ENCODE results near the gene PIM3.
A peak's percentile ranks its signal among the peaks of the same experiment; 100 is the strongest.

PIM3 gene

DNA sequence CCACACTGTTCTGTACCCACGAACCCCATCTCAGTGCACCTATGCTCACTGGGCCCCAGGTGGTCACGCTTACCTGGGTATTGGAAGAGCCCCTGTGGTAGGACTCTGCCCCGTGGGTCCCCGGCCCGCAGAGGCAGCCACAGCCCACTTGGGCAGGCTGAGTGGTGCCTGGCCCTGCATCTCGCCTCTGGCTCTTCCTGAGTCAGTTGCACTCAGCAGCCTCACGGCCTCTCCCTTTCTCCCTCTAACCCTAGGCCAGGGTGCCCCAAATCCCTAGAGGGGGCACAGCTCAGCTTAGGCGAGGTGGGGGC is 32.4 kb upstream of the PIM3 start:
- no peak for DNase-seq (ENCODE audit: low spot score)

DNA sequence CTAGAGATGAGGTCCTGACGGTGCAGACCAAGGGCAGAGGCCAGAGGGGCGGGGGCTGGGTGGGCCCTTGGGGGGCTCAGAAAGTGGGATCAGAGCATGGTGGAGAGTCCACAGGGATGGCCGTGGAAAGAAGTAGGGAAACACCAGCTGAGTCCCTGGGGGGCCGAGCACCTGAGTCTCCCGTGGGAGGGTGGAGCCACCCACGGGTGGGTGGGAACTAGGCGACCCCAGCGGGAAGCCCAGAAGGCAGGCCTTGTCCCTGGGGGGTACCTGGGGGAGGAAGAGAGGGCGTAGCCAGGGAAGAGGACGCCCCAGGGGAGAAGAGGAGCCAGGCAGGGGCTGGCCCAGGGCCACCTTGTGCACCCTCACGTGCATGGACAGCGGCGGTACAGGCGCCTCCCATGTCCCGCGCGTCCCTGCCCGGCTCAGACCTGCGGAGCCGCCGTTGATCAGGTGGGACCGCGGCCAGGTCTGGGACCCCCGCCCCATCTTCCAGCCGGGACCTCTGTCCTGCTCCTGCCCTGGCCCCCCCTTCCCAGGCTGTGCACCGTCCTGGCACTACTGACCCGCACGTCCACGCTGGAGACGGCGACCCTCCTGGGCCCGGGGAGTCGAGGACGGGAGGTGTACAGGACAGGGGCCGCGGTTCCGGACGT is 31.9 kb upstream of the PIM3 start:
- no peak for DNase-seq (ENCODE audit: low spot score)

DNA sequence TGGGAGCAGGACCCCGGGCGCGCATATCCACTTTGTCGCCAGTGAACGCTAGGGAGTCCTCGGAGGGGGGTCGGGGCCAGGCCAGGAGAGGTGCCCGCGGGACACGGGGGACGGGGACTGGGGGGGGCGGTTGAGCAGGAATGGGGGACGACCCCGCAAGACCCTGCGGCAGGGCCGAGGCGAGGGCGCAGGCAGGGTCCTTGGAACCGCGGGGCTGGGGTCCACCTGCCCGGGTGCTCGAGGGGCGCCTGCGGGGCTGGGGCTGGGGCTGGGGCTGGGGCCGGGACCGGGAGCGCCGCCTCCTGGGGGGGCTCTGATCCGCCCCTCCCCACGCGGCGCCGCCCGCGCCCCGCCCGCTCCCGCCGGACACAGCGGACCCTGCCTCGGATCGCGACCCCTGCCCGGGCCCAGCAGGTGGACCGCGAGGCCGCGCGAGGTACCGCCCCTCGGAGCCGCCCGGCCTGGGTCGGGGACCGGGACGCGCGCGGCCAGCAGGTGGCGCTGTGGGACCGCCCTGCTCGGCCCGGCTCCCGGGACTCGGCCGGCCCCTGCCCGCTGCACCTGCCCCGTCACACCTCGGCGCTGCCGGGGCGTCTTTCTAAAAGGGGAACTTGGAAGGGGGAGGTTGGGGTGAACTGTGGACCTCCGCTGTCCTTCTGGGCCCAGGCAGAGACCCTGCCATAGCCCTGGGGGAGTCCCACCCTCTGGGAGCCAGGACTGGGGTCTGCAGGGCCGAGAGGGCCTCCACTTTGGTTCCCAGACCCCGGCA is 31.2 kb upstream of the PIM3 start:
- DNase-seq (ENCODE audit: low spot score): no peak

DNA sequence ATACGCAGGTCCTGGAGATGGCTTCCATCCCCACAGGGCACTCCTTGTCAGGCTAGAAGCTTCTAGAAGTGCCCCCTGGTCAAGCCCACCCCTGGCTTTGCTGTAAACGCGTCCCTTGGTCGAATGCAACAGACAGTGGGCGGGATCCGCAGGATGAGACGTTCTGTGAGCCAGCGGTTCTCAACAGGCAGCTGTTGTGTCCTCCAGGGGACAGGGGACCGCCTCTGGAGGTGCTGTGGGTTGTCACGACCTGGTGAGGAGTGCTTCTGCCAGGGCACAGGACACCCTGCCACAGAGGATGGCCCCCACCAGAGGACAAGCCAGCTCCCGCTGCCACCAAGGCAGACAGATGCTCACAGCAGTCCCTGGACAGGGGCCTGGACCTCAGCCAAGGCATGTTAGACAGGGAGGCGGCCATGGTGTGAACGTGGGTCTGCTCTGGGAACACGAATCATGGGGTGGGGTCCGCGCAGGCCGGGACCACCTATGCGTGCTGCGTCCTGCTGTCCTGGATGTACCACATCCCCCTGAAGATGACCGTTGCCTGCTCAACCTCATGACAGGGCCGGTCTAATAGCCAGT is 30.5 kb upstream of the PIM3 start:
- DNase-seq (ENCODE audit: low spot score): no peak

DNA sequence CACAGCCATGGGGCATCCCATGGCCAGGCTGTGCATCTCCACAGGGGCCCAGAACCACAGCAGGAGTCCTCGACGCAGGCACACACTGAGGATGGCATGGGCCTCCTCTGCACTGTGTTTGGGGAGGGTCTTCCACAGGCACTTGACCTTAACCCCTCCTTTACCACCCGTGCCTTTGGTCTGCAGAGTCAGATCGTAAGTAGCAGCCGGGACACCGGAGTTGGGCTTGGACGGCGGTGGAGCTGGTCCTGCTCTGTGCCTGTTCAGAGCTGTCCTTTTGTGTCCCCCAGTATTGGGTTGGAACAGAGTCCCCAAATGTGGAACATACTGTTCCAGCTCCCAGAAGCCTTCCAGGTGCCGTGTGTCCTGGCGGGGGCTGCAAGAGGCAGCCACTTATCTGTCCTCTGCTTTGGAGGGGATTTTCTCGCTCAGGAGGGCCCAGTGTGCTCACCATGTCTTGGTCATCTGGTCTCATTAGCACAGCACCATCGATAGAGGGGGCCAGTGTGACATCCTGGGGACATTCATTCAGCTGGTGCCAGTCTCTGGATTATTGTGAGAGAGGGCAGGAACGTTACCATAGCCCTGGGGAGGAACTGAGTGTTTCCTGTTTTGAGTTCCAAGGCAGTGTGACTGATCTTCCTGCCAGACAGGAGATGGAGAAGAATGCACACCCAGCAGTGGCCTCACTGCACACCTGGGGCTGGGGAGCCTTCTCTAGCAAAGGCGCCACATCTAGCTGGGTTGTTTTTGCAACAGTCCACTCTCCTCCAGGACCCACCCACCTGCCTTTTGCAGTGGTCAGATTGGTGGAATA is 29.8 kb upstream of the PIM3 start:
- no peak for DNase-seq (ENCODE audit: low spot score)

DNA sequence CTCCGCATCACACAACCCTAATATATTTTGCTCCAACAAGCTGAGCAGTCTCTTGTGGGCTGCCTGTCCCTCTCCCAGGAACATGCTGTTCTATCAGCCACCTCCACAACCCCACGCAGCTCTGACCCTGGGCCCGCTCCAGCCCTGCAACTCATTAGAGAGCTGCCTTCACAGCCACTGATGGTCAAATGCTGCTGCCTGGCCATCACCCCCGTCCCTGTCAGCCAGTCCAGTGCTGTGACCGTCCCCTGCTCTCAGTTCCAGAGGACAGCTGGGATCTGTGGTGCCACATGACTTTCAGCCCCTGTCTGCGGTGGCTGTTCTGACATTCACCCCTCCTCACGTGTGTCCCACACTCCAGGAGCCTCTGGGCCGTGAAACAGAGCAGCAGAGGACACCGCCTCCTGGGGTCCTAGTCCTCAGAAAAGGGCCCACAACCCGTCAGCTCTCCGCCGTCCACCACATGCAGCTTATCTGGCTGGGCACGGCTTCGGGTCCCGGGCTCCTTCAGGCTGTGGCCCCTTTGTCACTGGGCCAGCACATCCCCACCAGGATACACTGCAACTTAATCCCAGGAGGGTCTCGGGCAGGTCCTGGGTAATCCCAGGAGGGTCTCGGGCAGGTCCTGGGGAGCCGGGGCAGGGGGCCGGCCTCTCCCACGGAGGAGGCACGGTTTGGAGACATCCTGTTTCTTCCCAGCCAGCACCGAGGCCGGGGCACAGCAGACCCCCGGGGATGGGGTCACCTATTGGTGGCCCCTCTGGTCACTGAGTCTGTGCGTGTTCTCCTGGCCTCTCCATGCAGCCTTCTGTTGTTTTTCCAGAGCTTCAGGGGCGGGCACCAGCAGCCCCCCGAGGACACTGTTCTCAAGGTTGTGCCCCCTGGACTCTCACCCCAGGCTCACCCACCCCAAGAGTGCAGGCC is 27.1 kb upstream of the PIM3 start:
- DNase-seq (ENCODE audit: low spot score): no peak

DNA sequence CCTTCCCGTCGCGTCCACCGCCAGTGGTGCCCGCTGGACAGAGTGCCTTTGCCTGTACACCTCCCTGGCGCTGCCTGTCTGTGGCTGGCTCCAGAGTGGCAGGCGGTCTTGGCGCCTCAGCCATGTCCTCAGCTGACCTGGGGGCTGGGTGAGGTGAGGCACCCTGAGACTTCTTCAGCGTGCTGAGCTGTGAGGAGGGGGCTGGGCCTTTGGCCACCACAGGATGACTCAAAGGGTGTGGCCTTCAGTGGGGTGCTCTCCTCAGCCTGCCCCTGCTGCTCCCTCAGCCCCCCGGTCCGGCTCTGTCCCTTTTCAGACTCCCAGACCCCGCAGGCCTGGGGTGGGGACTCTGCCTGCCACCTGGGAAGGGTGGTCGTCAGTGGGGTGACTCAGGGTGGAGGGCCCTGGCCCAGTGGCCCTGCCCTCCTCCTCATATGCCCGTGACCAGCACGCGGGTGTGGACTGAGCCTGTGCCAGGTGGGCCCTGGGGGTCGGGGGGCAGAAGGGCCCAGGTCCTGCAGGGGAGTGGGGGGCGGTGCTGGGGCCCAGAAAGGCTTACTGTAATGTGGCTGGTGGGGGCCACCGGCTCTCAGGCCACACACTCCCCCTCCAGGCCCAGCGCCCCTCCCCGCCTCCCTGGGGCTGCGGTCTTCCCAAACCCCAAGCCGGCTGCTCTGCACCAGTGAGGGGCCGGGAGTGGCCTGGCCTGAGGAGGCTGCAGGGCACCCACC is 26.2 kb upstream of the PIM3 start:
- no peak for DNase-seq (ENCODE audit: low spot score)

DNA sequence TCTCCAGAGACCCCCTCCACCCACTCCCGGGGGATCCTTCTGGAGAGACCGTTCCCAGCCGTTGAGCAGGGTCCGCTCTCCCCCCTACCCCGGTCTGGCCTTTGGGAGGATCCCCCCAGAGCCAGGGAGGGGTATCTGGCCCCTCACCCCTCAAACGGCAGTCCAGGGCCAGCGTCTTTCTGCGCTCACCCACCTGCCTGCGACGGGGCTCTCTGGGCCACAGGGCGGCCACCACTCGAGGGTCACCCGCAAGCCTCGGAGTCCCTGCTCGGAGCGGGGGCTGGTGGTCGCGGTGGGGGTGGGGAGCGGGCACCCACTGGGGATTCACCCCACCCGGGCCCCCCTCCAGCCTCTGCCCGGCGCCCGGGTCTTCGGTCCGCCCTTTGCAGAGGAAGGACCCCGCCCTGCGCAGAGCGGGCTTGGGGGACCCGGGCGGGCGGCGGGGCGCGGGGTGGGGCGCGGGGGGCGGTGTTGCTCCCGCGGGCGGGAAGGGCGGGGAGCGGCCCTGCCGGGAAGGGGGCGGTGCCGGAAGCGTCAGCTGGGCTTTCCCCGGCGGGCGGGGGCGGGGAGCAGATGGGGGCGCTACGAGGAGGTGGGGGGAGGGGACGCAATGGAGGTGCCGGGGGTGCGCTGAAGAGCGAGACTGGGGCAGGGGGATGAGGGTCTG is 25.5 kb upstream of the PIM3 start:
- DNase-seq (ENCODE audit: low spot score): peak; percentile 80

DNA sequence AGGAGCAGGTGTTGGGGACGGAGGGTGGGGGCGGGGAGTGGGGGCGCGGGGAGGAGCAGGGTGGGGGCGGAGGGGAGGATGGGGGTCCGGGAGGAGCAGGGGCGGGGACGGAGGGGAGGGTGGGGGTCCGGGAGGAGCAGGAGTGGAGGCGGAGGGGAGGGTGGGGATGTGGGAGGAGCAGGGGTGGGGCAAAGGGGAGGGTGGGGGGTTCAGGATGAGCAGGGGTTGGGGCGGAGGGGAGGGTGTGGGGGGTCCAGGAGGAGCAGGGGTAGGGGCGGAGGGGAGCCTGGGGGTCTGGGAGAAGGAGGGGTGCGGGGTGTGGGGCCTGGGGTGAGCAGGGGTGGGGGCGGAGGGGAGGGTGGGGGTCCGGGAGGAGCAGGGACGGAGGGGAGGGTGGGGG is 25.0 kb upstream of the PIM3 start:
- DNase-seq (ENCODE audit: low spot score): no peak

DNA sequence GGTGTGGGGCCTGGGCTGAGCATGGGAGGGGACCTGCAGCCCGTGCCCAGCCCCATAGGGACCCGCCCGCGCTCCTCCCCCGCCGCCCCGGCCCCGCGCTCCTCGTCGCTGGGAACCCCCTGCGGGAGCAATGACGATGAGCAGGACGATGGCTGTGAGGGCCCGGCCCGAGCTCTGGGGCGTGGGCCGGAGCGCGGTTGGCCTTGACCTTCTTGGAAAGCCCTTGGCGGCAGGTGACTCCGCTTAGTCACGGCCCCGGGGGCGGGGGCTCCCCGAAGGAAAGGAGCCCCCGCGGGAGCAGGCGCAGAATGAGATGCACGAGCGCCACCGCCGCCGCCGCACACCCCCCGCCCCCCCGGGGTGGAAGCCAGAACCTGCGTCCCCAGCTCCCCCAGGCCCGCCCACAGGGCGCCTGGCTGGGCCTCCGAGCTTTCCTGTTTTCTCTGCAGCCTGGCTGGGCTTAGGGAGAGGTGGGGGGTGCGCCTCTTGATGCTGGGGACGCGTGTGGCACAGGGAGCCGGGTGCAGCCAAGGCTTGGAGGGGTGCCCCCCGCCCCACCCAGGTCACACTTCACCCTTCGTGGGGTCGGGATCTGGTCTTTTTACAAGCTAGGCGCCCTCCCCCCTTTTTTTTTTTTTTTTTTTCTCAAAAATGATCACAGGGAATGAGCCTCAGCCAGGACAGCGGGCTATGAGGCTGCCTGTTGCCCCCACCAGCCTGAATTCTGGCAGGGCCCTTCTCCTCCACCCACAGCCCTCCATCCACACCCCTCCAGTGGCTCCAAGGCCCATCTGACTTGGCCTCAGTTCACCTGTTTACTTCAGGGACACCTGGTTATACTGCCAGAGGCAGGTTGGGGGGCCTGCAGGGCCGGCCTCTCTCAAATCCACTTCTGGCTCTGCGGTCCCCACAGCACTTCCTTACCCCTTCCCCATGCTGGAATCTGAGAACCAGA is 24.3 kb upstream of the PIM3 start:
- DNase-seq (ENCODE audit: low spot score): no peak

DNA sequence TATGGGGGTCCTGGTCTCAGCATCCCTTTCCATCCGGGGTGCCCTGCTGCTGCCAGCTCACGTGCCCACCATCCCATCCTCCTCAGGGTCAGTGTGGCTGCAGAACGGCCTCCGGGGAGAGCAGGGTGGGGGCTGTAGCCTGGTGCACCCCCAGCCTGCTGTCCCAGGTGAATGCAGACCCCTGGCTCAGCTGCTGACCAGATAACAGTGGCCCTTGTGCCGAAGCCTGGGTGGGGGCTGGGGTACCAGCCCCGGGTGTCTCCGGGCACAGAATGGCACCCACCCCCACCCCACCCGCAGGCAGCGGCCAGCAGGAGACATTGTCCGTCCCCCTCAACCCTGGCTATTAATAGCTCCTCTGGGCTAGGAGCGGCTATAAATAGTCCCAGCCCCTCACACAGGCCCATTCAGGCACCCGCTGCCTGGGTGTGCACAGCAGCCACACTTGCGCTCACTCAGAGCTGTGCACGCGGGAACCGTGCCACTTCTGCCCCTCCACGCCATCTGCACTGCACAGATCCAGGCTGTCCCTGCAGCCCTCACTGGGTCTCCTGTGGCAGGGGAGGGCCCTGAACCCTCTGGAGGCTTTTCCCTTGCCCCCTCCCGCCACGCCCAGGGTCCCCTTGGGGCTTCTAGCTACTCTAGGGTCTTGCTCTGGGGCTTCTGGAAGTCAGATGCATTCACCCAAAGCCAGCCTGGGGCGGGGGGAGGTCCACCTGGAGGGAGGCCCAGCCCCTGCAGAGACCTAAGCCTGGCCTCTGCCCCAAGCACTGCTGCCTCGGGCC is 23.4 kb upstream of the PIM3 start:
- DNase-seq (ENCODE audit: low spot score): no peak

DNA sequence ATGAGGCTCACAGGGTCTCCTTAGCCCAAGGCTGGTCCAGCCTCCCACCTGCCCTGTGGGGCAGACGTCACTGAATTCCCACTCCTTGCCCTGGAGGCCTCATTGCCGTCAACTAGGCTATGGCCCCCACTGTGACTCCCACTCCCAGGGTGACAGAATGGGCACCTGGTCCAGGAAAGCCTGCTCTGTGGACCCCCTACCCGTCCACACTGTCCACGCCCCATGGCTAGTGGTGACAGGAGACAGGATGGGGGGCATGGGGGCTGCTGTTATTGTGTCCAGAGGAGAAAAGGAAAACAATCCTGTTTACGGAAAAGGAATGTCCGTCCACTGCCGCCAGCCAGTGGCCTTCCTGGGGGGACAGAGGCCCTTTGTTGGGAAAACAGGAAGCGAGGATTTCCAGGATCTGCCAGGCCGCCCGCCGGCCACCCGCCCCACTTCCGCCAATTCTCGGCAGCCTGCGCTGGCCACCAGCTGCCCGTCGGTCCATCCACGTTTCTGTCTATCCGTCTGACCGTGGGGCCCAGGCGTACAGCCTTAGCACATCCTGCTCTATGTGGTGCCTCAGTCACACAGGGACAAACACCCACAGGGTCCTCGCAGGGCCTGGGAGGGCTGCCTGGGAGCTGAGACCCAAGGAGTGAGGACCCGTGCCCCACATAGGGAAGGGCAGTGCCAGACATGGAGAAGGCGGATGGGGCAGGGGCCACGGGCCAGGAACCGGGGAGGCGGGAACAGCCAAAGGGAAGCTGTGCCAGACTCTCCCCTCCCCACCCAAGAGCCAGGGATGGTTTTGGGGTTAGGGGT is 22.6 kb upstream of the PIM3 start:
- no peak for DNase-seq (ENCODE audit: low spot score)

DNA sequence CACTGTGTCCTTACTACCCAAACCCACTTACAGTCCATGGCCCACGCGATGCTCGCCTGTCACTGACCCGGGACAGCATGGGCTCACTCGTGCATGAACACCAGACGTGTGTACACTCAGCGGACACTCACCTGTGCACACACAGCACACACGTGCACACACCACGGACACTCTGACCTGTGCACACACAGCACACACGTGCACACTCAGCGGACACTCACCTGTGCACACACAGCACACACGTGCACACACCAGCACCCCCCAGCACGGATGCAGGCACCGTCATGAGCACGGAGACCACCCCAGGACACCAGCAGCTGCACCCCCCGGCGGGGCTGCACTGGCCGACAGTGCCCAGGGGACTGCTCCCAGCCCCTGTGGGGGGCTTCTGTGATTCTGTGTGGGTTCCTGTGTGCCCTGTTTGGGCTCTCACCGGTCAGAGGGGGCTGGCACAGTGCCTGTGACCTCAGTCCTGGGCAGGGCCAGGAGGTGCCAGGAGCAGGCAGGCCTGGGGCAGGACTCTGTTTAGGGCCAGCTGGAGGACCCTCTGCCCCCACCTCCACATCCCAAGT is 21.9 kb upstream of the PIM3 start:
- no peak for DNase-seq (ENCODE audit: low spot score)

DNA sequence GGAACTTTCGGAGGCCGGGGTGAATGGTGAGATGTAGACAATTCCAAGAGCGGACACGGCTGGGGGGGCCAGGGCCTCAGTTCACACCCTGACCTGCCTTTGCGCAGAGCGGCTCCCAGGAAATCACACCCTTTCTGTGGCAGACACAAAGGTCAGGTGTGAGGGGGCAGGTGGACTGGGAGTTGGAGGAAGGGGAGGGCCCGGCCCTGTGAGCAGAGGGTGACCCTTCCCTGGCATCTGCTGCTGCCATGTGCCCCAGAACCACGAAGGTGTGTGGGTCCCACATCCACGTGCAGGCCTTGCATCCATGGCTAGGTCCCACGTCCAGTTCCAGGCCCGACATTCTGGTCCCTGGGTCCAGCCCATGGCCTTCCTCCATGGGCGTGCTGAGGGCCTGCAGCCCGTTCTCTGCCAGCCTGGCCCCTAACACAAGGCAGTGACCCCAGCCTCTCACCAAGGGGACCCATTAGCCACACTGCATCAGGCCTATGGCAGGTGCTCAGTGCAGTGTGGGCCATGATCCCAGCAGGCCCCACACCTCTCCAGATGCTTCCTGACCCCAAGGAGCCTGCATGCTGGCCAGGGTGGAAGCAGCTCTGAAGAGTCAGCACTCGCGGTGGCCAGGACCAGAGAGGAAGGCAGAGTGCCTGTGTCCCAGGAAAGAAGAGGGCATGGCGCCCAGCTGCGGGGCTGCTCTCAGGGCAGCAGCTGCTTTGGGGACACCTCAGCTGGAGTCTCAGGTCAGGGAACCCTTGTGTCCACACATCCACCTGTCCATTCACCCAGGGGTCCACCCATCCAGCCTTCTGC is 18.9 kb upstream of the PIM3 start:
- no peak for DNase-seq (ENCODE audit: low spot score)

DNA sequence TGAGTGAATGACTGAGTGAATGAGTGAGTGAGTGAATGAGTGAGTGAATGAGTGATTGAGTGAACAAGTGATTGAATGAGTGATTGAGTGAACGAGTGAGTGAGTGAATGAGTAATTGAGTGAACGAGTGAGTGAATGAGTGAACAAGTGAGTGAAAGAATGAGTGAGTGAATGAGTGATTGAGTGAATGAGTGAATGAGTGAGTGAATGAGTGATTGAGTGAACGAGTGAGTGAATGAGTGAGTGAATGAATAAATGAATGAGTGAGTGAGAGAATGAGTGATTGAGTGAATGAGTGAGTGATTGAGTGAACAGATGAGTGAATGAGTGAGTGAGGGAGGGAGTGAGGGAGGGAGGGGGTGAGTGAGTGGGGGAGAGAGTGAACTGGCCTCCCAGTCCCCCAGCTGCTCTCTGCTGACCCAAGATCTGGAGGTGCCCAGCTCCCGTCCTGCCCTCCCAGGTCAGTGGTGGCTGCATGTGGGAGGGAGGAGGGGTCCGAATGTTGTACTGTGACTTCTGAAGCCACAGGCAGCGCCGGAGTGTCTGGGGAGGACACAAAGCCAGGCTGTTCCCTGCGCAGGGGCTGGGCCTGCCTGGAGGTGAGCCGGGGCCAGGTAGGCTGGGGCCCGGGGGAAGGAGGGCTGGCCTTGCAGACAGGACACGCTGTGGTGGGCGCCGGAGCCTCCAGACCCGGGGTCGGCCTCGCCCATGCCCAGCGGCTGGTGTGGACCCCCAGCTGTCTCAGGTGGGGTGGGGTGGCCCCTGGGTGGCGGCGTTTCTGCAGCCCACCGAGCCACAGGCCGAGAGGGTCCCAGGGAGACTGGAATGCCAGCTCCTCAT is 17.8 kb upstream of the PIM3 start:
- DNase-seq (ENCODE audit: low spot score): no peak

DNA sequence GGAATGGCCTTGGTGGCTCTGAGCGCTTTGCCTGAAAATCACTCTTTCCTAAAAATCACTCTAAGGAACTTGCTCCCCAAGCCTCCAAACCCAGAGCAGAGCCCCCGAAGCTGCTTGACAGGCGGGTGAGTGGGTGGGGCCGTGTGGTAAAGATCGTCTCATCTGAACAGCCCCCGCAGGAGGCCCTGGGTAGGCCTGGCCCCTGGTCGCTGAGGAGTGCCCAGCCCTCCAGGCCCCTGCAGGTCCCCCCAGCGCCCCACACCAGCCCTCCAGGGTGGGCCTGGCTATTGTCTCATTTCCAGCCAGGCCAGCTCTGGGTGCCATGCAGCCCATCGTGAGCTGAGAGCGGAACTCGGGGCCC is 17.2 kb upstream of the PIM3 start:
- no peak for DNase-seq (ENCODE audit: low spot score)
